GM12878 (cell line): ENCODE measurements around the gene PRKAA1. TPM values are rescaled to one million over a fixed set of nuclear protein-coding genes. Genes with fewer than 3 reads are reported as not detected.

ENCODE experiments used
- ATAC-seq: fragments of 200-7000 bp; cut with Tn5 transposase; 3 replicates; pipeline ENCODE4 v1.9.1; 2020; ENCODE audit warnings: mild to moderate bottlenecking, moderate library complexity
- BruUV-seq: library from RNA; stranded (reverse); fragments of 400-500 nt; replicated peaks from 2 replicates; lab custom pipeline; 2021; lab: Mats Ljungman, UMichigan
- CTCF ChIA-PET: fragments of 300-600 bp; sonication (Branson Sonifier 250); formaldehyde crosslinking; extraction: SDS; loops from one replicate; lab custom pipeline; 2021; ENCODE audit warnings: inconsistent platforms; lab: Yijun Ruan, JAX
- POLR2A ChIA-PET: fragments of 350-600 bp; formaldehyde crosslinking; extraction: SDS; loops from one replicate; lab custom pipeline; 2021; ENCODE audit warnings: inconsistent platforms; lab: Charles Lee
- RAD21 ChIA-PET: fragments of 300-600 bp; sonication (Branson Sonifier 250); formaldehyde crosslinking; loops from one replicate; lab custom pipeline; 2023; ENCODE audit warnings: antibody characterized with exemption; ENCODE audit not compliant: unreplicated experiment; lab: Charles Lee
- SMC1A ChIA-PET: fragments of 300-600 bp; sonication (Branson Sonifier 250); formaldehyde crosslinking; loops from one replicate; lab custom pipeline; 2023; ENCODE audit not compliant: unreplicated experiment, uncharacterized antibody; lab: Charles Lee
- DNase-seq: peaks from one replicate; pipeline ENCODE4 v3.0.0-alpha.2; 2011; ENCODE audit warnings: low read depth, low spot score
- FAIRE-seq: peaks from 3 replicates; lab custom pipeline; 2011; peaks lifted over from hg19 to GRCh38; lab: Jason Lieb, UNC
- H2AFZ ChIP-seq: 2 replicates; pipeline ENCODE4 v1.6.0; 2011; ENCODE audit warnings: low read depth, low read length, control low read depth; ENCODE audit not compliant: control insufficient read depth
- H3K27ac ChIP-seq: 2 replicates; pipeline ENCODE4 v1.5.1; 2011; ENCODE audit warnings: control low read depth; ENCODE audit not compliant: control insufficient read depth, insufficient read depth
- H3K27me3 ChIP-seq, 2 experiments: replicated peaks in 1 of 2; 2 replicates each; pipeline versions ENCODE4 v1.6.0 to v1.6.1; 2011; ENCODE audit warnings: low read length in 1 of 2; ENCODE audit not compliant: control insufficient read depth in 2 of 2, insufficient read depth in 2 of 2
- H3K36me3 ChIP-seq, 2 experiments: 2 replicates each; pipeline ENCODE4 v1.5.1; 2011; ENCODE audit warnings: low read length in 1 of 2; ENCODE audit not compliant: control insufficient read depth in 2 of 2, insufficient read depth in 2 of 2
- H3K4me1 ChIP-seq: 2 replicates; pipeline ENCODE4 v1.6.1; 2011; ENCODE audit warnings: mild to moderate bottlenecking, low read length, moderate library complexity, mixed read lengths; ENCODE audit not compliant: control insufficient read depth, insufficient read depth
- H3K4me2 ChIP-seq: 2 replicates; pipeline ENCODE4 v1.6.0; 2011; ENCODE audit warnings: control low read depth; ENCODE audit not compliant: control insufficient read depth, insufficient read depth
- H3K4me3 ChIP-seq: fragments of 200-600 bp; sonication (generic); 2 replicates; pipeline ENCODE4 v1.5.1; 2016
- H3K79me2 ChIP-seq: 2 replicates; pipeline ENCODE4 v1.6.0; 2011; ENCODE audit warnings: low read length; ENCODE audit not compliant: control insufficient read depth, insufficient read depth
- H3K9ac ChIP-seq: 2 replicates; pipeline ENCODE4 v1.8.0; 2011; ENCODE audit warnings: low read length, control low read depth, mixed read lengths; ENCODE audit not compliant: control insufficient read depth, insufficient read depth
- H3K9me3 ChIP-seq: replicated peaks from 3 replicates; pipeline ENCODE4 v1.5.1; 2011; ENCODE audit warnings: mild to moderate bottlenecking, low read length; ENCODE audit not compliant: control insufficient read depth, insufficient read depth
- H4K20me1 ChIP-seq: 2 replicates; pipeline ENCODE4 v1.6.0; 2011; ENCODE audit not compliant: control insufficient read depth, insufficient read depth
- ATF2 ChIP-seq: IDR thresholded peaks from 2 replicates; pipeline ENCODE4 v1.6.1; 2012; ENCODE audit warnings: low read length, inconsistent platforms
- CBX3 ChIP-seq: fragments of 200-600 bp; sonication (generic); IDR thresholded peaks from 2 replicates; pipeline ENCODE4 v1.6.1; 2016; ENCODE audit warnings: low read depth, borderline replicate concordance
- CEBPB ChIP-seq, 2 experiments: fragments of 150-350 bp in 1 of 2; IDR thresholded peaks; 2 replicates each; pipeline ENCODE4 v1.6.1; 2012 to 2014; ENCODE audit warnings: low read depth in 2 of 2, low read length in 2 of 2, borderline replicate concordance in 1 of 2, inconsistent platforms in 1 of 2
- CHD1 ChIP-seq: IDR thresholded peaks from 2 replicates; pipeline ENCODE4 v1.6.1; 2012; ENCODE audit warnings: low read depth, low read length, improper control_type of control experiment
- CHD4 ChIP-seq: fragments of 200-600 bp; sonication (generic); IDR thresholded peaks from 2 replicates; pipeline ENCODE4 v1.6.1; 2016; ENCODE audit warnings: mild to moderate bottlenecking
- E2F4 ChIP-seq: IDR thresholded peaks from 2 replicates; pipeline ENCODE4 v1.6.1; 2012; ENCODE audit warnings: low read depth, low read length, improper control_type of control experiment
- ELK1 ChIP-seq: IDR thresholded peaks from 2 replicates; pipeline ENCODE4 v1.6.1; 2012; ENCODE audit warnings: low read depth, low read length, improper control_type of control experiment
- MEF2A ChIP-seq: IDR thresholded peaks from 2 replicates; pipeline ENCODE4 v1.6.1; 2011; ENCODE audit warnings: low read depth, mild to moderate bottlenecking, low read length, moderate library complexity; ENCODE audit not compliant: insufficient read depth
- MTA2 ChIP-seq: fragments of 450-650 bp; IDR thresholded peaks from 2 replicates; pipeline ENCODE4 v1.6.1; 2016; ENCODE audit warnings: low read depth, mild to moderate bottlenecking, moderate library complexity
- MXI1 ChIP-seq: fragments of 150-350 bp; IDR thresholded peaks from 2 replicates; pipeline ENCODE4 v1.6.1; 2011; ENCODE audit warnings: low read depth, mild to moderate bottlenecking, inconsistent platforms, low read length, improper control_type of control experiment
- MYB ChIP-seq: fragments of 150-350 bp; IDR thresholded peaks from 2 replicates; pipeline ENCODE4 v1.6.1; 2014; ENCODE audit warnings: mild to moderate bottlenecking, low read depth, low read length, borderline replicate concordance
- NR2C1 ChIP-seq: fragments of 450-650 bp; IDR thresholded peaks from 2 replicates; pipeline ENCODE4 v1.6.1; 2017; ENCODE audit warnings: antibody characterized with exemption, mild to moderate bottlenecking, moderate library complexity
- RAD21 ChIP-seq: IDR thresholded peaks from 2 replicates; pipeline ENCODE4 v1.6.1; 2011; ENCODE audit warnings: mild to moderate bottlenecking, low read depth, low read length, moderate library complexity; ENCODE audit not compliant: insufficient read depth
- SMARCA5 ChIP-seq: fragments of 450-650 bp; IDR thresholded peaks from 2 replicates; pipeline ENCODE4 v1.6.1; 2017; ENCODE audit warnings: mild to moderate bottlenecking
- ZNF622 ChIP-seq: fragments of 450-650 bp; IDR thresholded peaks from 2 replicates; pipeline ENCODE4 v1.6.1; 2017; ENCODE audit warnings: mild to moderate bottlenecking, inconsistent platforms
- WGBS: methylation state at CpG from one replicate; pipeline ENCODE4 v1.1.6; 2016; ENCODE audit warnings: low lambda C conversion rate; ENCODE audit not compliant: insufficient replicate concordance, insufficient coverage; ENCODE audit errors: missing lambda C conversion rate; 5-methylcytosine and 5-hydroxymethylcytosine counted together
- in situ Hi-C: fragments of 300-500 bp; cut with MboI; formaldehyde crosslinking; loops from 9 replicates; pipeline ENCODE4 v1.14.3; 2018; ENCODE audit warnings: mixed read lengths
- intact Hi-C: fragments of 100-400 bp; cut with micrococcal nuclease; formaldehyde crosslinking; loops from one replicate; pipeline ENCODE4 v1.14.2; 2022; ENCODE audit not compliant: unreplicated experiment
- polyA plus RNA-seq, 11 experiments: library from polyadenylated mRNA; depleted of rRNA in 4 of 11; unstranded in 6 of 11; stranded (reverse) in 5 of 11; fragments of >200 nt; fragmentation: Nextera tagmentation in 4 of 11; fragmentation: Illumina TruSeq in 1 of 11; extraction: Ambion mirVana in 4 of 11; extraction: Trizol in 1 of 11; gene quantifications; 1 replicate in 1 of 11; 2 replicates in 10 of 11; pipeline versions ENCODE4 v1.2.1 to v1.2.3, GENCODE V29; 2011 to 2016; ENCODE audit warnings: inconsistent platforms in 2 of 11, missing spikeins in 2 of 11, low read depth in 1 of 11
- total RNA-seq, 4 experiments: library from RNA; depleted of rRNA in 3 of 4; stranded (reverse); fragments of >200 nt in 3 of 4; fragmentation: Illumina TruSeq in 1 of 4; extraction: Trizol in 1 of 4; gene quantifications; 2 replicates each; pipeline versions ENCODE4 v1.2.1 to v1.2.3, GENCODE V29; 2013 to 2021
- TF ChIP-seq, protein P1 (sequence below): IDR thresholded peaks from 2 replicates; pipeline ENCODE4 v1.6.1; 2012; ENCODE audit warnings: improper control_type of control experiment, low read depth, low read length; ENCODE audit not compliant: insufficient replicate concordance

Gene PRKAA1
- total and polyA plus RNA-seq, 10 of the 15 experiments (the other 5 are each of a cell fraction or from before 2014, with no cell fraction given) = 13.6 to 55.5 (median 29.6) TPM

GRCh38 chr5:40743771-40744170 is 54.4 kb downstream of the PRKAA1 start:
- BruUV-seq = no TSS peak
- ChIA-PET POLR2A (no interaction called here), RAD21 (no interaction called here), SMC1A (interaction anchor here (1.0 kb wide), 1 partner anchor 39 kb away, joined by 3 read pairs; no protein-coding TSS in a partner anchor), CTCF (interaction anchor here (0.8 to 0.9 kb wide), 2 partner anchors 55 to 328 kb away, joined by 3 to 6 read pairs; no protein-coding TSS in a partner anchor)
- in situ Hi-C loops (no loop called here), intact Hi-C loops (no loop called here)
- Histone ChIP-seq H2AFZ (no peak overlapping the region), H3K4me3 (no peak overlapping the region), H3K9ac (no peak overlapping the region), H3K27ac (no peak overlapping the region), H4K20me1 (no peaks in the 10 kb centered on the region), H3K79me2 (no peaks in the 10 kb centered on the region), H3K36me3 (peaks cover 0 to 3% of the 10 kb centered on the region in 2 experiments; a peak in 1 of 4 replicates), H3K27me3 (no peaks in the 10 kb centered on the region), H3K4me1 (no peaks in the 10 kb centered on the region), H3K9me3 (peaks cover 3% of the 10 kb centered on the region; the same call in 1 of the 3 replicates), H3K4me2 (no peak overlapping the region)
- ATAC-seq (no peak), DNase-seq (no peak), FAIRE-seq (no peak)
- 93% methylated on average over 2 of the region's 2 CpGs for WGBS
- TF ChIP-seq MXI1 = no peak
- TF ChIP-seq RAD21 = no peak
- TF ChIP-seq SMARCA5 = no peak
- no peak for TF ChIP-seq MTA2
- no peak for TF ChIP-seq CBX3
- TF ChIP-seq MYB = no peak
- no peak for TF ChIP-seq NR2C1
- TF ChIP-seq, protein P1, sequence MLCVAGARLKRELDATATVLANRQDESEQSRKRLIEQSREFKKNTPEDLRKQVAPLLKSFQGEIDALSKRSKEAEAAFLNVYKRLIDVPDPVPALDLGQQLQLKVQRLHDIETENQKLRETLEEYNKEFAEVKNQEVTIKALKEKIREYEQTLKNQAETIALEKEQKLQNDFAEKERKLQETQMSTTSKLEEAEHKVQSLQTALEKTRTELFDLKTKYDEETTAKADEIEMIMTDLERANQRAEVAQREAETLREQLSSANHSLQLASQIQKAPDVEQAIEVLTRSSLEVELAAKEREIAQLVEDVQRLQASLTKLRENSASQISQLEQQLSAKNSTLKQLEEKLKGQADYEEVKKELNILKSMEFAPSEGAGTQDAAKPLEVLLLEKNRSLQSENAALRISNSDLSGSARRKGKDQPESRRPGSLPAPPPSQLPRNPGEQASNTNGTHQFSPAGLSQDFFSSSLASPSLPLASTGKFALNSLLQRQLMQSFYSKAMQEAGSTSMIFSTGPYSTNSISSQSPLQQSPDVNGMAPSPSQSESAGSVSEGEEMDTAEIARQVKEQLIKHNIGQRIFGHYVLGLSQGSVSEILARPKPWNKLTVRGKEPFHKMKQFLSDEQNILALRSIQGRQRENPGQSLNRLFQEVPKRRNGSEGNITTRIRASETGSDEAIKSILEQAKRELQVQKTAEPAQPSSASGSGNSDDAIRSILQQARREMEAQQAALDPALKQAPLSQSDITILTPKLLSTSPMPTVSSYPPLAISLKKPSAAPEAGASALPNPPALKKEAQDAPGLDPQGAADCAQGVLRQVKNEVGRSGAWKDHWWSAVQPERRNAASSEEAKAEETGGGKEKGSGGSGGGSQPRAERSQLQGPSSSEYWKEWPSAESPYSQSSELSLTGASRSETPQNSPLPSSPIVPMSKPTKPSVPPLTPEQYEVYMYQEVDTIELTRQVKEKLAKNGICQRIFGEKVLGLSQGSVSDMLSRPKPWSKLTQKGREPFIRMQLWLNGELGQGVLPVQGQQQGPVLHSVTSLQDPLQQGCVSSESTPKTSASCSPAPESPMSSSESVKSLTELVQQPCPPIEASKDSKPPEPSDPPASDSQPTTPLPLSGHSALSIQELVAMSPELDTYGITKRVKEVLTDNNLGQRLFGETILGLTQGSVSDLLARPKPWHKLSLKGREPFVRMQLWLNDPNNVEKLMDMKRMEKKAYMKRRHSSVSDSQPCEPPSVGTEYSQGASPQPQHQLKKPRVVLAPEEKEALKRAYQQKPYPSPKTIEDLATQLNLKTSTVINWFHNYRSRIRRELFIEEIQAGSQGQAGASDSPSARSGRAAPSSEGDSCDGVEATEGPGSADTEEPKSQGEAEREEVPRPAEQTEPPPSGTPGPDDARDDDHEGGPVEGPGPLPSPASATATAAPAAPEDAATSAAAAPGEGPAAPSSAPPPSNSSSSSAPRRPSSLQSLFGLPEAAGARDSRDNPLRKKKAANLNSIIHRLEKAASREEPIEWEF = no peak
- TF ChIP-seq ATF2 = no peak
- TF ChIP-seq E2F4 = no peak
- no peak for TF ChIP-seq ELK1
- TF ChIP-seq CEBPB (IDR thresholded peaks at IDR 0.05; ENCODE audit: borderline replicate concordance in 1 of 2, low read depth in 2 of 2, low read length in 2 of 2) = no peak
- TF ChIP-seq MEF2A = no peak
- TF ChIP-seq CHD4 = no peak
- no peak for TF ChIP-seq CHD1
- no peak for TF ChIP-seq ZNF622
